Right cardiac atrium (tissue), 5 donors: Measurements from ENCODE around the gene HEBP1. TPM values are rescaled to one million over a fixed set of nuclear protein-coding genes. Genes with fewer than 3 reads are reported as not detected.

ENCODE experiments used
- ATAC-seq, 2 donors: fragments of 200-7000 bp; cut with Tn5 transposase; one replicate each; pipeline versions ENCODE4 v1.8.0 to v1.9.1; 2020; ENCODE audit warnings: moderate library complexity in 2 of 2, mild to moderate bottlenecking in 1 of 2
- DNase-seq, 3 donors: peaks; one replicate each; pipeline ENCODE4 v3.0.0-alpha.2; 2020
- H3K27ac ChIP-seq: one replicate; pipeline ENCODE4 v1.5.1; 2013; ENCODE audit warnings: mild to moderate bottlenecking, low read length, control low read depth, moderate library complexity
- H3K27me3 ChIP-seq: one replicate; pipeline ENCODE4 v1.6.1; 2013; ENCODE audit not compliant: control insufficient read depth, insufficient read depth
- H3K4me1 ChIP-seq: one replicate; pipeline ENCODE4 v1.6.1; 2013; ENCODE audit warnings: low read length; ENCODE audit not compliant: control insufficient read depth, insufficient read depth
- H3K4me3 ChIP-seq: one replicate; pipeline ENCODE4 v1.5.1; 2013; ENCODE audit warnings: low read length, control low read depth
- H3K9me3 ChIP-seq: one replicate; pipeline ENCODE4 v1.6.1; 2013; ENCODE audit warnings: low read length; ENCODE audit not compliant: control insufficient read depth
- WGBS: extraction: QIAGEN DNeasy Blood & Tissue Kit; methylation state at CpG from one replicate; pipeline ENCODE4 v1.1.7; 2013; 5-methylcytosine and 5-hydroxymethylcytosine counted together
- intact Hi-C, 4 donors: fragments of 100-400 bp; cut with DNase I; formaldehyde crosslinking; loops; one replicate each; pipeline versions ENCODE4 v1.11.0 to v1.14.0; 2022 to 2023
- polyA plus RNA-seq: library from polyadenylated mRNA; stranded (reverse); fragments of 200-250 nt; gene quantifications from one replicate; pipeline ENCODE4 v1.2.3, GENCODE V29; 2013
- total RNA-seq, 4 donors: library from RNA; stranded (reverse); fragmentation: NEBNext Ultra II Directional; extraction: Animal tissue kit (Norgen Biotek cat#: 25700); gene quantifications; one replicate each; pipeline ENCODE4 v1.2.1, GENCODE V29; 2021
- donor health status: healthy with polysubstance abuse.
- donor health status: DM: no; HTN: yes; CAD: no.
- donor health status: DM: no; HTN: no; CAD: no.
- donor health status: DM: no; HTN: yes; CAD: no; lungs with severe emphysema.
- donor health status: DM: yes; HTN: yes; CAD: no.

HEBP1 gene
- total and polyA plus RNA-seq, 5 donors = 54.4 to 81.0 (median 69.9) TPM

- peak overlapping the region; percentile 79 for H3K4me3 ChIP-seq
- H3K27ac ChIP-seq = peak overlapping the region; percentile 83
- intact Hi-C loops = loop anchor here in 2 of 4 donors (10.0 kb wide), 2 partner anchors 204 to 214 kb away; no protein-coding TSS in a partner anchor
- DNase-seq (peak; percentile 61 to 87 (median 86)), ATAC-seq (peak; percentile 54 to 60)
- H3K9me3 ChIP-seq = no peaks in the 10 kb centered on the region
- no peaks in the 10 kb centered on the region for H3K27me3 ChIP-seq
- under 1% methylated on average over 82 of the region's 82 CpGs for WGBS
- H3K4me1 ChIP-seq = peaks cover 17% of the 10 kb centered on the region
Observed at GRCh38 chr12:13000925-13001774, 1.1 kb upstream of the HEBP1 start.

- Histone ChIP-seq H3K27me3 (no peaks in the 10 kb centered on the region), H3K4me1 (peaks cover 18% of the 10 kb centered on the region), H3K9me3 (no peaks in the 10 kb centered on the region), H3K27ac (peak overlapping the region; percentile 83), H3K4me3 (peak overlapping the region; percentile 79)
- DNase-seq (no peak), ATAC-seq (peak; percentile 25 to 54)
- WGBS = 0% methylated on average over 16 of the region's 16 CpGs
- intact Hi-C loops = loop anchor here in 2 of 4 donors (10.0 kb wide), 2 partner anchors 204 to 214 kb away; no protein-coding TSS in a partner anchor
Observed at GRCh38 chr12:13000616-13000924, 505 bp upstream of the HEBP1 start.

GRCh38 chr12:12999271-12999958 is 650 bp downstream of the HEBP1 start:
- DNase-seq (no peak), ATAC-seq (peak in 1 of 2 donors; percentile 11)
- Histone ChIP-seq H3K27me3 (no peaks in the 10 kb centered on the region), H3K27ac (peak overlapping the region; percentile 34), H3K4me3 (peak overlapping the region; percentile 51), H3K9me3 (no peaks in the 10 kb centered on the region), H3K4me1 (peaks cover 20% of the 10 kb centered on the region)
- WGBS = 10% methylated on average over 22 of the region's 22 CpGs
- intact Hi-C loops = no loop called here

GRCh38 chr12:12998248-12998647 is 1.8 kb downstream of the HEBP1 start:
- intact Hi-C loops = no loop called here
- DNase-seq (no peak), ATAC-seq (no peak)
- Histone ChIP-seq H3K9me3 (no peaks in the 10 kb centered on the region), H3K27me3 (no peaks in the 10 kb centered on the region), H3K4me3 (no peak overlapping the region), H3K4me1 (peaks cover 21% of the 10 kb centered on the region), H3K27ac (no peak overlapping the region)
- WGBS = 83% methylated on average over 4 of the region's 4 CpGs

GRCh38 chr12:12997734-12998133 is 2.3 kb downstream of the HEBP1 start:
- Histone ChIP-seq H3K27me3 (no peaks in the 10 kb centered on the region), H3K9me3 (no peaks in the 10 kb centered on the region), H3K4me3 (no peak overlapping the region), H3K4me1 (peaks cover 21% of the 10 kb centered on the region), H3K27ac (no peak overlapping the region)
- 92% methylated on average over 2 of the region's 2 CpGs for WGBS
- DNase-seq (no peak), ATAC-seq (no peak)
- intact Hi-C loops = no loop called here

GRCh38 chr12:12997156-12997555 is 2.9 kb downstream of the HEBP1 start:
- no peaks in the 10 kb centered on the region for H3K9me3 ChIP-seq
- intact Hi-C loops = no loop called here
- no peak overlapping the region for H3K27ac ChIP-seq
- 40% methylated on average over 3 of the region's 3 CpGs for WGBS
- H3K27me3 ChIP-seq = no peaks in the 10 kb centered on the region
- ATAC-seq (no peak), DNase-seq (no peak)
- H3K4me1 ChIP-seq = peaks cover 21% of the 10 kb centered on the region
- H3K4me3 ChIP-seq = no peak overlapping the region

GRCh38 chr12:12996209-12996608 is 3.9 kb downstream of the HEBP1 start:
- 35% methylated on average over 3 of the region's 3 CpGs for WGBS
- H3K27ac ChIP-seq = no peak overlapping the region
- H3K4me1 ChIP-seq = peaks cover 15% of the 10 kb centered on the region
- no peak for DNase-seq
- no peaks in the 10 kb centered on the region for H3K27me3 ChIP-seq
- intact Hi-C loops = no loop called here
- ATAC-seq = no peak
- no peak overlapping the region for H3K4me3 ChIP-seq
- no peaks in the 10 kb centered on the region for H3K9me3 ChIP-seq

GRCh38 chr12:12995088-12995487 is 5.0 kb downstream of the HEBP1 start:
- peaks cover 15% of the 10 kb centered on the region for H3K4me1 ChIP-seq

GRCh38 chr12:12993367-12993766 is 6.7 kb downstream of the HEBP1 start:
- Histone ChIP-seq H3K27me3 (no peaks in the 10 kb centered on the region), H3K9me3 (no peaks in the 10 kb centered on the region), H3K4me3 (no peak overlapping the region), H3K27ac (no peak overlapping the region), H3K4me1 (peaks cover 13% of the 10 kb centered on the region)
- ATAC-seq (no peak), DNase-seq (no peak)
- 97% methylated on average over 4 of the region's 4 CpGs for WGBS
- intact Hi-C loops = no loop called here

More at GRCh38 chr12:12995088-12995487, 5.0 kb downstream of the HEBP1 start:
- Histone ChIP-seq H3K27me3 (no peaks in the 10 kb centered on the region), H3K9me3 (no peaks in the 10 kb centered on the region), H3K27ac (no peak overlapping the region), H3K4me3 (no peak overlapping the region)
- no peak for ATAC-seq
- 98% methylated on average over 3 of the region's 3 CpGs for WGBS
- intact Hi-C loops = no loop called here
- no peak for DNase-seq

GRCh38 chr12:12992418-12993130 is 7.5 kb downstream of the HEBP1 start:
- intact Hi-C loops = no loop called here

More at GRCh38 chr12:12992418-12993130, 7.5 kb downstream of the HEBP1 start:
- Histone ChIP-seq H3K27me3 (no peaks in the 10 kb centered on the region), H3K4me1 (peaks cover 11% of the 10 kb centered on the region), H3K9me3 (no peaks in the 10 kb centered on the region), H3K27ac (peak overlapping the region; percentile 59), H3K4me3 (no peak overlapping the region)
- DNase-seq = peak in 1 of 3 donors; percentile 47
- ATAC-seq = peak; percentile 64 to 69
- 64% methylated on average over 8 of the region's 8 CpGs for WGBS
